ENCODE results near the gene KLHL3.

The KLHL3 gene

DNA sequence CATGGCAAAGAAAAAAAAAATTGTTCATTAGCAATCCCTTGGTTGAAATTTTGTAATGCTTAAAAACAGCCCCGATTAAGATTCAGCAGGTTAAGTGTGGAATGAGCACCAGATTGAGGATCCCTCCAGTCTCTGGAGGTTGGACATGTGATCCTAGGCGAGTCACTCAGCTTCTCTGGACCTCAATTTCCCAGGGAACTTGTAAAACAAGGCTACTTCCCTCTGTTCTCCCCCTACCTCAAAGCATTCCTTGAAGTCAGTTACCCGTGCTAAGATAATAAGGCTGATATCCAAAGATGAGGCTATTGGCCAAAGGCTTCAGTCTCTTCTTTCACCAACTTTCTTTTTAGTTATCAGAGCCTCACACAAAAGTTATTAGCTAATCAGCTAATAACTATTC lies 2.9 kb downstream of the KLHL3 start:
- no peak overlapping the region for H3K27ac ChIP-seq
- TF ChIP-seq CTCF (IDR thresholded peaks at IDR 0.05) (no peak), ZFX (IDR thresholded peaks at IDR 0.05; ENCODE audit: borderline replicate concordance) (no peak)

- TF ChIP-seq ZFX (IDR thresholded peaks at IDR 0.05; ENCODE audit: borderline replicate concordance), result no peak
- TF ChIP-seq CTCF (IDR thresholded peaks at IDR 0.05), result no peak
- H3K27ac ChIP-seq, result no peak overlapping the region
These were observed 4.7 kb downstream of the KLHL3 start for GRCh38 chr5:137731176-137731575.

- H3K27ac ChIP-seq, result no peak overlapping the region
- TF ChIP-seq ZFX (IDR thresholded peaks at IDR 0.05; ENCODE audit: borderline replicate concordance), result no peak
- no peak for TF ChIP-seq CTCF (IDR thresholded peaks at IDR 0.05)
These were observed 5.6 kb downstream of the KLHL3 start for GRCh38 chr5:137730336-137730735.

GRCh38 chr5:137728048-137728447 lies 7.8 kb downstream of the KLHL3 start:
- no peak overlapping the region for H3K27ac ChIP-seq
- TF ChIP-seq ZFX (IDR thresholded peaks at IDR 0.05; ENCODE audit: borderline replicate concordance), result no peak
- TF ChIP-seq CTCF (IDR thresholded peaks at IDR 0.05), result no peak

GRCh38 chr5:137727623-137728022 lies 8.3 kb downstream of the KLHL3 start:
- TF ChIP-seq ZFX (IDR thresholded peaks at IDR 0.05; ENCODE audit: borderline replicate concordance) (no peak), CTCF (IDR thresholded peaks at IDR 0.05) (no peak)
- no peak overlapping the region for H3K27ac ChIP-seq

DNA sequence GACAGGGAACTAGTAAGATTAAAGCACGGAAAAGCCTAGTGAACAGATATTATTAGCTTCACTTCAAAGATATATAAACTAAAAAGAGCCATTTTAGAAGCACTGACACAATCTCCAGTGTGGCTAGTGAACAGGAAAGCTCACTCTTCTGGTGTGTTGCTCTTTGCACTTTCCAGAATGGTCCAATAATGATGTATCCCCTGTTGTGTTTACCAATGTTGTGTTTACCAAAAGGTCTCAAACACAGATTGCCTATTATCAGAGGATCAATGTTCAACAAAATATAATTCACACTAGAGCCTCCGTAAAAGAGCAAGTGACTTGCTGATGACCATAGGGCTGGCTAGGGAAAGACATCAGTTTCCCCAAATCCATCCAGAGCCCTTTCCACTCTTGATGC lies 11.6 kb downstream of the KLHL3 start:
- H3K27ac ChIP-seq, result no peak overlapping the region
- TF ChIP-seq CTCF (IDR thresholded peaks at IDR 0.05) (no peak), ZFX (IDR thresholded peaks at IDR 0.05; ENCODE audit: borderline replicate concordance) (no peak)

DNA sequence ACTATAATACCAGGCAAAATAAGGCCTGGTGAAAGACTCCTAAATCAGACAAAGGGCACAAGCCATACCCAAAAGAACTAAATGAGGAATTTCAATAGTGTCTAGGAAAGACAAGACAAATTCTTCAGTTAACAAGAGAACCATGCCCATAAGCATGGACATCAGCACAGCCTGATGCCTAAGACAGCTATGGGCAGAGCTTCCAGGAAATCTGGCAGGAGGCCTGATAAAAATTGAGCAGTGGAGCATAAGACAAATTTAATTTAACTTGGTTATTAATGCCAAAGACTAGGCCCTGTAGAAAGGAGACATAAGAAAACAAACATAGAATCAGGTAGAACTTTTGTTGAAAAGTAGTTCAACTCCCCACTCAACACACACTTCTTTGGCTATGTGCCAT lies 17.3 kb downstream of the KLHL3 start:
- H3K27ac ChIP-seq, result no peak overlapping the region
- TF ChIP-seq ZFX (IDR thresholded peaks at IDR 0.05; ENCODE audit: borderline replicate concordance), result no peak

- H3K27ac ChIP-seq, result no peak overlapping the region
- TF ChIP-seq CTCF (IDR thresholded peaks at IDR 0.05) (no peak), ZFX (IDR thresholded peaks at IDR 0.05; ENCODE audit: borderline replicate concordance) (no peak)
These were observed 19.6 kb downstream of the KLHL3 start for GRCh38 chr5:137716337-137716736.

Measured in 22Rv1 (cell line).